Measurements from ENCODE around the gene ELF4.

Gene ELF4

GRCh38 chrX:130015181-130015580 is 95.1 kb downstream of the ELF4 start:
- Histone ChIP-seq H3K9ac (ENCODE audit: low read length) (no peak overlapping the region), H3K4me3 (ENCODE audit: low read length) (no peak overlapping the region), H3K27ac (ENCODE audit: low read depth, low read length) (no peak overlapping the region), H3K27me3 (ENCODE audit: control insufficient read depth, insufficient read depth, low read length) (no peaks in the 10 kb centered on the region), H3K4me1 (ENCODE audit: control insufficient read depth, insufficient read depth, low read length) (no peaks in the 10 kb centered on the region), H3K36me3 (ENCODE audit: control insufficient read depth, insufficient read depth, low read length) (peaks cover 3% of the 10 kb centered on the region)

Data from rectal smooth muscle tissue (tissue), 1 donor.